EH (cell line): ENCODE results near the gene MICOS13.

Experiments used
- DNase-seq: peaks from one replicate; pipeline ENCODE4 v3.0.0-alpha.2; 2015; ENCODE audit warnings: low read depth

The MICOS13 gene

DNA sequence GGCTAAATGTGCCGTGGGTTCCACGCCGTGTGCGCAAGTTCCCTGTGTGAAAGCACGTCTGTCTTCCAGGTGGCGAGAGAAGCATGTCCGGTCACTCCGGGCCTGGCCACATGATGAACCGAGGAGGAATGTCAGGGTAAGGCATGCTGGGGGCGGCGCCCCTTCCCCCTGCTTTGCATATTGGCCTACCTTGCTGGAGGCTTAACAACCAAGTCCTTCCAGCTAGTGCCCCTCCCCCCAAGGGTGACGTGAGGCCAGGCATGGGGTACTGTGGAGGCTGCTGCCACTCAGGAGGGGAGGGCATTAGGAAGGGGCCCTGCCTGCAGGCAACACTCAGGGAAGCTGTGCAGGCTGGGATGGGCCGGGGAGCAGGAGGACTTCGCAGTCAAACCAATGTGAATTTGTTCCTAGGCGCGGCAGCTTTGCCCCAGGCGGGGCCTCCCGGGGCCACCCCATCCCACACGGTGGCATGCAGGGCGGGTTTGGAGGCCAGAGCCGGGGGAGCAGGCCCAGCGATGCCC lies 12.5 kb downstream of the MICOS13 start:
- DNase-seq, result no peak

DNA sequence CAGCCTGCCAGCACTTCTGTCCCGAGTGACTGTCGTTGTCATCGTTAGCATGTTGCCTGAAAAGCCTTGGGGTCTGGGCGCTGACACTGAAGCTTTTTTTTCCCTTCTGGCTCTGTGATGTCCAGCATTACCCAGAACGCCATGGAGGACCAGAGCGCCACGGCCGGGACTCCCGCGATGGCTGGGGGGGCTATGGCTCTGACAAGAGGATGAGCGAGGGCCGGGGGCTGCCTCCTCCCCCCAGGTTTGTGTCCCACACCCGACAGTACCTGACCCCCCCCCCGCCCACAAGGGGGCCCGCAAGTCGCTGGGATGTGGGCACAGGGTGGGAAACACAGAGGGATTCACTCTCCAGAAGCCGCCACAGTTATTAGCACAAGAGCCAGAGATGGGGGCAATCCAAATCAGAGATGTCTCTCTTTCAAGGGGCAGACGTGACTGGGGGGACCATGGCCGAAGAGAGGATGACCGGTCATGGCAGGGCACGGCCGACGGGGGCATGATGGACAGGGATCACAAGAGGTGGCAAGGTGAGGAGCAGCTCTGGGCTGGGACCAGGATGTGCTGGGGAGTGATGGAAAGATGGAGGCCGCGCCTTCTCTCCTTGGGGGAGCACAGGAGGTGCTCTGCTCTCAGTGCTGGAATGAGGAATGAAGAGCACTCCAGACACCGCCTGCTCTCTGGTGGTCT lies 13.2 kb downstream of the MICOS13 start:
- no peak for DNase-seq

DNA sequence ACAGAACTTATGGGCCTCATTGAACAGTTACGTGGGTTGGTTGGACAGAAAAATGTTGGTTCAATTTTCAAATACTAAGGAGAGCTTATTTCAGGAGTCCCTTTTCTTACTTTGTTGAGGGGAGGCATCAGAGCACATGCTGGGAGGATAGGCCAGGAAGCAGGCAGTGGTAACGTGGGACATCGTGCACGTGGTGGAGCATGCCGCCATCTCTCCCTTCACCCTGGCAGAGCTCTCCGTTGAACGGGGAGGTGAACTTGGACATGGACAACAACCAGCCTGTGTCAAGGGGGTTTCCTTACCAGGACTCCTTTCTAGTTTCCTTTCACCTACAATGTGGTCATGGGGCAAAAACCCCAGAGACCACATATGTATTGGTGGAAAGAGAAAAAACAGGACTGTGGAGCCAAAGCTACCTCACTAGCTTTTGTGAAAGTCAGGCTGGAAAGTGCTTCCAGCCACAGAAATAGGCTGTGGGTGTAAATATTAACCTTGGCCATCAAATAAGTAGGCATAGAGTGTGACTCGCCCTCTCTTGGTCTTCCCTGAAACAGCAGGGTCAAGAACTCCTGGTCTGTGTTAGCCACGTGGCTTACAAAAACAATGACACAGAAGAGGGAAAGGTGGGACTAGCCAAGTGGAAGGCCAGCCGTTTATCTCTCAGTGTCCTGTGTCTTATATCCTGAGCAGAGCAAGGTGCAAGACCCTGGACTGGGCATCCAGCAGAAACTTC lies 14.4 kb downstream of the MICOS13 start:
- peak; percentile 76 for DNase-seq

DNA sequence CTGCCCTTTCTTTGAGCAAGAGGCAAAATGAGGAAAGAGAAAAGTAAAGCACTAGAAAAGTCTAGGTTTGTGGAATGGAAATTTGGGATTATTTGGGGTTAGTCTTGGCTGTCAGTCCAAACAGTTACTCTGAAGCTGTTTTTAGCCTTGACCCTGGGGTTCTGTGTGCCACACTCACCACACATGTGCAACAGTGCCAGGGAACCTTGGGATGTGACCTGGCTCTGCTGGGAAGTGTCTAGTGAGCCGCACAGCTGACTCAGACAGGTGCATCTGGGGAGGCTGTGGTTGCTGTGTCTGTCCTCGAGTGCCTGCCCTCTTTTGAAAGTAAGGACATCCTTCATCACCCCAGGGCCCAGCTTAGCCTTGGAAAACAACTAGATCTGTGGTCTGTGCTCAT lies 15.8 kb downstream of the MICOS13 start:
- no peak for DNase-seq

DNA sequence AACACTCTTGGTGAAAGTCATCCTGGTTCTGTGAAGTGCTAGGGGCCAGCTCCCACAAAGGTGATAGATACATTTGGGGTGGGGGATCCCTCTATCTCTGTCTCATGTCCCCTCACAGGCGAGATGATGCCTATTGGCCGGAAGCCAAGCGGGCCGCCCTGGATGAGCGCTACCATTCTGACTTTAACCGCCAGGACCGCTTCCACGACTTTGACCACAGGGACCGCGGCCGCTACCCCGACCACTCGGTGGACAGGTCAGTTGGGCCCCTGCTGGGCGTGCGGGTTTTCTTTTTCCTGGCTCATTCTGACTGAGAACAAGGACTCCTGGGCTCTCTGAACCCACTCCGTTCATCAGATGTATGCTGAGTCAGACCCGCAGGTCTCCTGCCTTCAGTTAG lies 16.4 kb downstream of the MICOS13 start:
- DNase-seq, result no peak

DNA sequence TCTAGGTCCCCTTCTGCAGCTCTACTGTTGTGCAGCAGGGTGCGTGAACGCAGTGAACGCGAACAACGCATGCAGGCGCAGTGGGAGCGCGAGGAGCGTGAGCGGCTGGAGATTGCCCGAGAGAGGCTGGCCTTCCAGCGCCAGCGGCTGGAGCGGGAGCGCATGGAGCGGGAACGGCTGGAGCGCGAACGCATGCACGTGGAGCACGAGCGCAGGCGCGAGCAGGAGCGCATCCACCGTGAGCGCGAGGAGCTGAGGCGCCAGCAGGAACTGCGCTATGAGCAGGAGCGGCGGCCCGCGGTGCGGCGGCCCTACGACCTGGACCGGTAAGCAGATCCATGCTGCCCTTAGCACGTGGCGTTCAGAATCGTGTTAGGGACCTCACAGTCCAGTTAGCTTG lies 18.8 kb downstream of the MICOS13 start:
- no peak for DNase-seq

DNA sequence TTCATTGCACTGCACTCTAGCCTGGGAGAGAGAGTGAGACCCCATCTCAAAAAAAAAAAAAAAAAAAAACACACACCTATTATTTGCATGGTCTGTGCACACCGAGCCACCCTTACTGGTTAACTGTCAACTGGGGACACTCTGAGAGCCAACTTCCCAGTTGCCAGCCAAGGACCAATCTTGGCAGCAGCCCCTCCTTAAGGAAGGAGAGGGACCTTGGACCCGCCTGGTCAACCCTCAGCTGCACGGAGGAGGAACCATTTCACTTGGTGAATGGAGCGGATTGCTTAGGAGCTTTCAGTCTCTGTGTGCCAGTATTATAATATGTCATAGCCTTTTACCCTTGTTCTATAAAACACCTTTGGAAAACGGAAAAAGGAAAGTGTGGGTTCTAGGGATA lies 24.9 kb downstream of the MICOS13 start:
- DNase-seq, result no peak

DNA sequence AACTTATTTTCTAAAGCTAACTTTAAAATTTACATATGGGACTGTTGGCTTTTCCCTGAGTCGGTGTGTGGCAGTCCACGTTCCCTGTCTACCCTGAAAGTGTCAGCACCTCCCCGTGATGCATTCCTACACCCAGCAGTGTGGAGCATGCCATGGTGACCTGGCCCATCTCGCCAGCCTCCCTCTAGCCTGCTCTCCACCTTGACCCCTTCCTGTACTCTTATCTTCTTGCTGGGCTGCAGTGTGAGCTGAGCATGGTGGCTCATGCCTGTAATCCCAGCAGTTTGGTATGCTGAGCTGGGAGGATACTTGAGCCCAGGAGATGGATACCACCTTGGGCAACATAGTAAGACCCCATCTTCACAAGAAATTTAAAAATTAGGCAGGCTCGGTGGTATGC lies 25.4 kb downstream of the MICOS13 start:
- DNase-seq, result no peak

DNA sequence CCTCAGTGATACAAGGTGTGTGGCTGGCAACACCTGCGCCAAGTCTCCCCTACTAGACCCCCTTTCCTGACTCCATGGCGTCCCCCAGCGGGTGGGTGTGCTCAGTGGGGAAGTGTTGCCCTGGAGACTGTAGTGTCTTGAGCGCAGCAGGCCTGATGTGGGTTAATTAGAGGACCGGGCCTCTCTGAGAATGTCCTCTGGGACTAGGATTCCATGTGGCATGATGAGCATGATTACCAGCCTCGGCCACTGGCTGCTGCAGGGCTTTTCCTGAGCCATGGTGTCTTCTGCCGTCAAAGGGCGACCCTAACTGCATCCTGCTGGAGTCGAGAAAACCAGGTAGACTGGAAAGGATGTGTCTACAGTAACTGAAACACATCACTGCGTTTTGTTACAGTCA lies 28.1 kb downstream of the MICOS13 start:
- no peak for DNase-seq

DNA sequence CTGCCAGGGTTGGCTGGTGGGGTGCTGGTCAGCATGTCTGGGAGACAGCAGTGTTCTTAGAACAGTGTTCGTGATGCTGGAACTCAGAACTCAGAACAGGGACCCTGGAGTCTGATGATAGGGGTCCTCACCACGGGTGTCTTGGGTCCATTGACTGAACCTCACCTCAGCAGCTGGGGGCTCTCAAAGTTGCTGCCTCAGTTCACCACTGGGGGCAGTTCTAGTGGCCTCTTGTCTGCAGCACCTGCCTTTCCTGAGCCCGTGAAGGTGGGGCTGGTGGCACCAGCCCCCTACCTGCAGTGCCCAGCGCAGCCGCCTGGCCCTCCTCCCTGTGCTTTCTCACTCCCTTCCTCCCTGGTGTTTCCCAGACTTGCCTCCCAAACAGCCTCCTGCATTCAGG lies 29.0 kb downstream of the MICOS13 start:
- DNase-seq, result no peak

DNA sequence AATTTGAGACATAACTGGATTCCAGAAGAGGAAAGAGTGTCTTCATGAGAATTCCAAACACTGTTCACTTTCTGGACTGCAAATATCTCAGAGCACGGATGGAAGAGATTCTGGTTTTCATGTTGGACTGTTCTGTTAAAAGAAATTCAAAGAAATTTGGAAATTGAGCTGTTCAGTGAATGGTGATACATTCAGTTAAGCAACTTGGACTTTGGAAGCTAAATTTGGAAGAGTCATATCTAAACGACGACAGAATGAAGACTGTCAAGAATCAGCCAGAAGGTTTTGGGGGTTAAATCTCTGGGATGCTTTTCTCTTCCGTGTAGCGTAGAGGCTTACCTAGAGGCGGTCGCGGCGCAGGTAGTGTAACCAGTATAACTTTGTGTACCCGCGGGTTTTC lies 31.9 kb downstream of the MICOS13 start:
- no peak for DNase-seq

DNA sequence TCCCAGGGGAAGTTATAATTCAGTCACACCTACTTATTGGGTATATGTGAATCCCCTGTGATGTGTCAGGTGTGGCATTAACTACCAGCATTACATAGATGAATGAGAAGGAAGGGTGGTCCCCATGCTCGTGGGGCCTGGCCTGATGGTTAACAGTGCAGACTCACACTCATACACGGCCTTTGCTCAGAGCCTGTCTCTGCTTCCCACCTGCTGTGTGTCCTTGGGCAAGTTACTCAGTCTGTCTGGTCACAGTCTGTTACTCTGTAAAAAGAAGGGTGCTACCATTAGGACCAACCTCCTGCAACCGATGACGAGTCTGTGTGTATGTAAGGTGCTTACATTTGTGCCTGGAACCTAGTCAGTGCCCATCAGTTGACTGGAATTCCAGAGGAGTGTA lies 33.6 kb downstream of the MICOS13 start:
- DNase-seq, result no peak

DNA sequence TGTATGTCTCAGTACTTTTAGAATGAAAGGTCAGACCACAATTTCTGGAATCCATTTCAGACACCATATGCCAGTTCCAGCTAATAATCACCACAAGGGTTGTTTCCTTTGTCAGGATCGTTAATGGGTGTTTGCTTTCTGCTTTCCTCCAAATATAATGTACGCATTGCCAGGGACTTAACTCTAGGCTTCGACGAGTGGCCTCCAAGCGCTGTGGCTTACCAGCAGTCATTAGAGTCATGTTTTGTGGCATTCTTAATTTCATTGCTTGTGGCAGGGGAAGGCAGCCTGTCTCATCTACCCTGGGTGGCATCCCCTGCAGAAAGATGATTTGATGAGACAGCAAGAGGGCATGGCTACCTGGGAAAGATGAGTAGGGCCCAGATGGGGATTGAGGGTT lies 34.9 kb downstream of the MICOS13 start:
- no peak for DNase-seq

DNA sequence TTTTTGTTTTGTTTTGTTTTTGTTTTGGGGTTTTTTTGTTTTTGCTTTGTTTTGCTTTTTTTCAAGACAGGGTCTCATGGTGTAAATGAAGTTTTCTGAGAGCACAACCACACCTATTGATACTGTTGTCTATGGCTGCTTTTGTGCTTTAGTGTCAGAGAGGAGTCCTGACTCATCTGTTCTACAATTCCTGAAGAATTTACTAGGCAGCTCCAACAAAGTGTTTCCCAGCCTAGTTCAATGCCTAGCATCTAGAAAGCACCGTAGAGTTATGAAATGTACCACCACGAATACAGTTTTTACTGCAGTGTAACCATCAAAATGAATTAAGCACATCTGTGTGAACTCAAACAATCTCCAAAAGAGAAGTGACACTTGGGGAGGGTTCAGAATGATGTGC lies 36.3 kb downstream of the MICOS13 start:
- DNase-seq, result peak; percentile 48

DNA sequence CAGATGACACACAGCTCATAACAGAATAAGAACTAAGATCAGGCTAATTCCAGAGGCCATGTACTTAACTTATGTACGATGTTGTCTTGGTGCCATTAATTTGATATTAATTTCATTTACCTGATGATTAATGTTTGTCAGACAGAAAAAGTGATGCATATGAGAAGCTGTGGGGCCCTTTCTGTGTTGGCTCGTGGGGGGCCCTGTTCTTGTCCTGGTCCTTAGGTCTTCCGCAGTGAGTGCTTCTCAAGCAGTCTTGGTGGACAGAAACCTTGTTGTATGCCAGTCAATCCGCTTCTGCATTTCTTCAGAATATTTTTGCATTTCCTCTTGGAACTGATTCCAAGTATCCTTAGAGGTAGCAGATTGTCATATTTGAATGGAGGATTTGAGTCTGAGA lies 37.3 kb downstream of the MICOS13 start:
- DNase-seq, result no peak

DNA sequence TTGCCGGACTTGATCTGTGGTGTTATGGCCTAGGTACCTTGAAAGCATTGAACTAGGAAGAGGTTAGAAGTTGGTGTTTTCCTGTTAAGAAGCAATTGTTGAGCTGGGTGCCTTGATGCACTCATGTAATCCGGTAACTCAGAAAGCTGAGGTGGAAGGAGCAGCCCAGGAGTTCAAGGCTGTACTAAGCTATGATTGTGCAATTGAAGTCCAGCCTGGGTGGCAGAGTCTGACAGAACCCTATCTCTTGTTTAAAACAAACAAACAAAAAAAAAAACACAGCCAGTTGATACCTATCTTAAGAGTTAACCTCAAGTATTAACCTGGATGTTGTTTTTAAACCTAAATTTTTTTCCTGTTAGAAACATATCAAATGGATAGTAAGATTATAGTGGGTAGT lies 38.1 kb downstream of the MICOS13 start:
- no peak for DNase-seq

DNA sequence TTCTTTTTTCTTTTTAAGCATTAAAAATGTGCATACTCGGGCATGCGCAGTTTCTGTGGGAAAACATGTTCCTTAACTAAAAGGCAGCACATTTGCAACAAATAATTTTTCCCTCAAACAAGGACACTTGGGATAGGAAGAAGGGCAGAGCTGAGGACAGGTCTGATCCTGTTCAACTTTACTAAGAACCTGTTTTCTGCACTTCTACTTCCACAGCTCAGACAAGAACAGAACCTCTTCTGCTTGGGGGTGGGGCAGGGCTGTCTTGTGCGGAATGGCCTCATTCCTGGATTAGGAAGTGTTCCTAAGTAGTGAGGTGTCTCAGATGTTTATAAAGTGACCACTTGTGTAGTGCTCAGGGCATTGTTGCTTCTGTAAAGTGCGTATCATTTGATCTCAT lies 39.1 kb downstream of the MICOS13 start:
- no peak for DNase-seq

DNA sequence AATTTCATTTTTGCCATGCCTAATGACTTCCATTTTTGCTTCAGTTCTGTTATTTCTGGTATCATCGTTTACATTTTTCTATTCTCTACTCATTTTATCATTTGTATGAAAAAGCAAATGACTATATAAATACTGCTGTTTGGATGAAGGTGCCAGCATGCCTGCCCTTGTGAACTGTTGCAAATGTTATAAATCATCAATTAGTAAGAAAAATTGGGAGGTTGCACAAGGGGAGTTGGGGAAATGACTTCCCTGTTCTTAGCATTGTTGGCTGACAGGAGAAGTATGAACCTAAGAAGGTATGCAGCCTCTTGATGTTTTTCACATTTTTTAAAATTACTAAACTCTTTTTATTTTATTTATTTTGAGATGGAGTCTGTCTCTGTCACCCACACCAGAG lies 42.3 kb downstream of the MICOS13 start:
- DNase-seq, result peak; percentile 50

DNA sequence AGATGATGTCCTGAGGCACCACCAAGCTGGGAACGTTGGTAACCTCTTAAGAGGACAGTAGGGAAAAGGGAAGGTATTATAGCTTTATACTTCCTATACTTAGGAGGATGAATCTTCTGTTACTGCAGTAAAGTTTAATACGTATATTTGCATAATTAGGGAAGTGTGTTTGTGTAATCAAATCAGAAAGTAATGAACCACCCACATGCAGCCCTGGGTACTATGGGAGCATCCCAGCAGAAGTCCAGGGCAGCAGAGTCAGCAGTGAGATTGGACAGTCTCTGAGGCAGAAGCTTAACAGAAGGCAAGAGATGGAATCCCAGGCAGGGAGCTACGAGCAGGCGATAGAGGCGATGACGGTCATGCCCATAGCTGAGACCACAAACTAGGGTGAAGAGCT lies 44.9 kb downstream of the MICOS13 start:
- DNase-seq, result no peak

DNA sequence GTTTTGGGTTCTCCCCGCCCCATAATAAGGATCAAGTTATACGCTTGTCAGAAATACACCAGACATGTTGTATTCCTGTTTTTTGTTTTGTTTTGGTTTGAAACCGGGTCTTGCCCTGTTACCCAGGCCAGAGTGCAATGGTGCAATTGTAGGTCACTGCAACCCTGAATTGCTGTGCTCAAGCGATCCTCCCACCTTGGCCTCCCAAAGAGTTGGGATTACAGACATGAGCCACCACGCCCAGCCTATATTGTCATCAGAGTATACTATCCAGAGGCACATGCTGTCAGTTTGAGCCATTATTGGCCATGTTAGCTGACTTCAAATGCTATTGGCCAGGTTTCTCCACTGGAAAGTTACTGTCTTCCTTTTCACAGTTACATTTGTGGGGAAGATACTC lies 47.7 kb downstream of the MICOS13 start:
- no peak for DNase-seq

DNA sequence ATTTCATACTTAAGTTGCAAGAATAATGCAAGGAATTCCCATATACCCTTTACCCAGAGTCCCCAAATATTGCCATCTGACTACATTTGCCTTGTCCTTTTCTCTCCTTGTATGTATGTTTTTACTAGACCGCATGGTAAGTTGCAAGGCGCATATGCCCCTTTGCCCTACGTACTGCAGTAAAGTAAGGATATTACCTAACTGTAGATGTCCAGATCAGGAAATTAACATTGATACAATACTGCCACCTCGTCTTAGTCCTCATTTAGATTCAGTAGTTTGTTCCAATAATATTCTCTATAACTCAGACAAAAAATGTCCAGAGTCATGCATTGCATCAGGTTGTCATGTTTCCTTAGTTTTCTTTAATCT lies 48.1 kb downstream of the MICOS13 start:
- no peak for DNase-seq

DNA sequence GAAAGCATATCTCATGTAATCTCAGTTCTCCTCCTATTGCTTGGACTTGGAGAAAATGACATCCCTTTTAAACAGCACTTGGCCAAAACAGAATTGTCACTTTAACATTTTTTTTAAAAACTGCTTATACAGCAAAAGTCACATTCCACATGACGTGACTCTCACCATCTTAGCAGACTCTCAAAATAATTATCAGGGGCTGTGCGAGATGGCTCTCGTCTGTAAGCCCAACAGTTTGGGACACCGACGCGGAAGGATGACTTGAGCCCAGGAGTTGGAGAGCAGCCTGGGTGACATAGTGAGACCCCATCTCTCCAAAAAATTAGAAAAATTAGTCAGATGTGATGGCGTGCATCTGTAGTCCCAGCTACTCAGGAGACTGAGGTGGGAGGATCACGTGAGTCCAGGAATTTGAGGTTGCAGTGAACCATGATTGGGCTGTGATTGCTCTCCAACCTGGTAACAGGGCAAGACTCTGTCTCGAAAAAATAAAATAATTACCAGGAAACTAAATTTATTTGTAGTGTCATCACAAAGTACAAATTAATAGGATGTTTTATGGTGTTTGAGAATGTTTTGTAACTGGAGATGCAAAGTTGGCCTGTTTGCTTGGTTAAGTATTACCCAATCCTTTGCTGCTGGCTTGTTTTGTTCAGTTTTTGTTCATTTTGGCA lies 48.6 kb downstream of the MICOS13 start:
- DNase-seq, result no peak

DNA sequence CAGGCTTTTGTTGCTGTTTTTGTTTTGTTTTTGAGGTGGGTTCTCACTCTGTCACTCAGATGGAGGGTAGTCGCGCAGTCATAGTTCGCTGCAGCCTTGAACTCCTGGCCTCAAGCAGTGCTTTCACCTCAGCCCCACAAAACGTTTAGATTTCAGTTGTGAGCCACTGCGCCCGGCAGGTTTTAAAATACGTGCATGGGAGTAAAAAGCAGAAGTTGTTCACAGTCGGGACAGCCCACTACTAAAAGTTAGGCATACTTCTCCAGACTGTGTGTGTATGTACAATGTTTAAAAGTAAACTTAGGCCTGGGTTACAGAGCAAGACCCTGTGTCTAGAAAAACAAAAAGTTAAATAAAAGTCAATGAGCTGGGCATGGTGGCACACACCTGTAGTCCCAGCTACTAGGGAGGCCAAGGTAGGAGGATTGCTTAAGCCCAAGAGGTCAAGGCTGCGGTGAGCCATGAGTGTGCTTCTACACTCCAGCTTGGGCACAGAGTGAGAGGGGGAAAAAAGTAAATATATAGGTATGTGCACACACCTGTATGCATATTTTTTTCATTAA lies 51.3 kb downstream of the MICOS13 start:
- no peak for DNase-seq
